Activated T-helper 1 cell treated with anti-CD3 and anti-CD28 coated beads, Interleukin-12 subunit alpha, Interleukin-12 subunit beta, Interleukin-2, Interleukin-4 antibody, amounts not matched to agents 30 ng/mL and 10 ng/mL and 1 ng/mL, durations not matched to agents 14 hours and 24 hours and 36 hours (primary cell): ENCODE results near the gene ALPK1. TPM values are rescaled to one million over a fixed set of nuclear protein-coding genes. Genes with fewer than 3 reads are reported as not detected.

Experiments used
- DNase-seq: peaks from one replicate; pipeline ENCODE4 v3.0.0; 2021; ENCODE audit warnings: low spot score
- H3K27ac Mint-ChIP-seq: one replicate; pipeline ENCODE4 v1.8.0; 2021; ENCODE audit warnings: mild to moderate bottlenecking, mixed read lengths
- H3K27me3 Mint-ChIP-seq: one replicate; pipeline ENCODE4 v1.8.0; 2022; ENCODE audit warnings: mild to moderate bottlenecking, moderate library complexity, mixed read lengths; ENCODE audit not compliant: insufficient read depth
- H3K36me3 Mint-ChIP-seq: one replicate; pipeline ENCODE4 v1.8.0; 2021; ENCODE audit warnings: low read depth, mixed read lengths
- H3K4me1 Mint-ChIP-seq: one replicate; pipeline ENCODE4 v1.8.0; 2021; ENCODE audit warnings: low read depth, mixed read lengths
- H3K4me3 Mint-ChIP-seq: one replicate; pipeline ENCODE4 v1.8.0; 2021; ENCODE audit warnings: mild to moderate bottlenecking, moderate library complexity, mixed read lengths
- H3K9me3 Mint-ChIP-seq: one replicate; pipeline ENCODE4 v1.8.0; 2021; ENCODE audit warnings: mixed read lengths
- intact Hi-C: fragments of 100-400 bp; cut with micrococcal nuclease; formaldehyde crosslinking; loops from one replicate; pipeline ENCODE4 v1.15.1; 2024
- total RNA-seq: library from RNA; stranded (reverse); gene quantifications from 2 replicates; pipeline ENCODE4 v1.2.3, GENCODE V29; 2022

The ALPK1 gene
- total RNA-seq, 1 donor from 2014 or later, result 8.7 TPM

GRCh38 chr4:112321776-112322684 is 24.9 kb downstream of the ALPK1 start:
- Mint-ChIP-seq H3K27me3 (no peaks in the 10 kb centered on the region), H3K36me3 (peaks cover 22% of the 10 kb centered on the region), H3K27ac (no peak overlapping the region), H3K4me3 (no peak overlapping the region), H3K4me1 (peaks cover 52% of the 10 kb centered on the region), H3K9me3 (no peaks in the 10 kb centered on the region)
- peak; percentile 64 for DNase-seq
- intact Hi-C loops, result loop anchor here (1.0 to 5.0 kb wide), 6 partner anchors 20 to 282 kb away; partner anchors contain the start of gene TIFA

GRCh38 chr4:112322866-112323265 is 25.7 kb downstream of the ALPK1 start:
- Mint-ChIP-seq H3K9me3 (no peaks in the 10 kb centered on the region), H3K27ac (no peak overlapping the region), H3K27me3 (no peaks in the 10 kb centered on the region), H3K36me3 (peaks cover 18% of the 10 kb centered on the region), H3K4me3 (no peak overlapping the region), H3K4me1 (peaks cover 55% of the 10 kb centered on the region)
- DNase-seq, result no peak
- intact Hi-C loops, result loop anchor here (1.0 to 5.0 kb wide), 3 partner anchors 38 to 281 kb away; partner anchors contain the start of gene TIFA

- no peaks in the 10 kb centered on the region for H3K27me3 Mint-ChIP-seq
- no peak for DNase-seq
- H3K9me3 Mint-ChIP-seq, result no peaks in the 10 kb centered on the region
- no peak overlapping the region for H3K4me3 Mint-ChIP-seq
- peaks cover 10% of the 10 kb centered on the region for H3K36me3 Mint-ChIP-seq
- no peak overlapping the region for H3K27ac Mint-ChIP-seq
- intact Hi-C loops, result loop anchor here (5.0 kb wide), 2 partner anchors 612 to 627 kb away; no protein-coding TSS in a partner anchor
- peaks cover 33% of the 10 kb centered on the region for H3K4me1 Mint-ChIP-seq
Measured at GRCh38 chr4:112325530-112325929, 28.4 kb downstream of the ALPK1 start.

GRCh38 chr4:112327965-112328733 is 31.0 kb downstream of the ALPK1 start:
- peaks cover 11% of the 10 kb centered on the region for H3K36me3 Mint-ChIP-seq
- H3K27ac Mint-ChIP-seq, result no peak overlapping the region
- H3K4me1 Mint-ChIP-seq, result peaks cover 8% of the 10 kb centered on the region
- DNase-seq, result no peak
- H3K4me3 Mint-ChIP-seq, result no peak overlapping the region
- intact Hi-C loops, result loop anchor here (1.0 to 5.0 kb wide), 6 partner anchors 195 to 624 kb away; partner anchors contain the start of gene ZGRF1
- no peaks in the 10 kb centered on the region for H3K9me3 Mint-ChIP-seq
- H3K27me3 Mint-ChIP-seq, result no peaks in the 10 kb centered on the region

GRCh38 chr4:112328734-112329130 is 31.6 kb downstream of the ALPK1 start:
- peaks cover 11% of the 10 kb centered on the region for H3K36me3 Mint-ChIP-seq

GRCh38 chr4:112329672-112330375 is 32.7 kb downstream of the ALPK1 start:
- H3K4me3 Mint-ChIP-seq, result no peak overlapping the region
- intact Hi-C loops, result loop anchor here (5.0 kb wide), 2 partner anchors 607 to 622 kb away; no protein-coding TSS in a partner anchor
- H3K27ac Mint-ChIP-seq, result no peak overlapping the region

More at GRCh38 chr4:112328734-112329130, 31.6 kb downstream of the ALPK1 start:
- Mint-ChIP-seq H3K9me3 (no peaks in the 10 kb centered on the region), H3K27ac (no peak overlapping the region), H3K27me3 (no peaks in the 10 kb centered on the region), H3K4me1 (peaks cover 7% of the 10 kb centered on the region), H3K4me3 (no peak overlapping the region)
- intact Hi-C loops, result loop anchor here (1.0 to 5.0 kb wide), 6 partner anchors 195 to 624 kb away; partner anchors contain the start of gene ZGRF1
- no peak for DNase-seq

GRCh38 chr4:112330921-112331320 is 33.8 kb downstream of the ALPK1 start:
- intact Hi-C loops, result no loop called here
- no peak for DNase-seq
- Mint-ChIP-seq H3K27ac (no peak overlapping the region), H3K36me3 (peaks cover 10% of the 10 kb centered on the region), H3K4me3 (no peak overlapping the region), H3K9me3 (no peaks in the 10 kb centered on the region), H3K27me3 (no peaks in the 10 kb centered on the region), H3K4me1 (peaks cover 7% of the 10 kb centered on the region)

More at GRCh38 chr4:112329672-112330375, 32.7 kb downstream of the ALPK1 start:
- H3K27me3 Mint-ChIP-seq, result no peaks in the 10 kb centered on the region
- DNase-seq, result no peak
- H3K36me3 Mint-ChIP-seq, result peaks cover 11% of the 10 kb centered on the region
- H3K9me3 Mint-ChIP-seq, result no peaks in the 10 kb centered on the region
- H3K4me1 Mint-ChIP-seq, result peaks cover 7% of the 10 kb centered on the region

GRCh38 chr4:112332398-112332797 is 35.2 kb downstream of the ALPK1 start:
- Mint-ChIP-seq H3K27me3 (no peaks in the 10 kb centered on the region), H3K27ac (no peak overlapping the region), H3K36me3 (peaks cover 10% of the 10 kb centered on the region), H3K4me1 (peaks cover 7% of the 10 kb centered on the region), H3K4me3 (no peak overlapping the region), H3K9me3 (no peaks in the 10 kb centered on the region)
- no peak for DNase-seq
- intact Hi-C loops, result no loop called here

GRCh38 chr4:112340023-112340422 is 42.9 kb downstream of the ALPK1 start:
- Mint-ChIP-seq H3K4me3 (no peak overlapping the region), H3K27ac (no peak overlapping the region), H3K27me3 (no peaks in the 10 kb centered on the region), H3K36me3 (peaks cover 5% of the 10 kb centered on the region), H3K4me1 (no peaks in the 10 kb centered on the region), H3K9me3 (no peaks in the 10 kb centered on the region)
- intact Hi-C loops, result no loop called here
- no peak for DNase-seq

GRCh38 chr4:112341033-112341432 is 43.9 kb downstream of the ALPK1 start:
- Mint-ChIP-seq H3K9me3 (no peaks in the 10 kb centered on the region), H3K4me3 (no peak overlapping the region), H3K27ac (no peak overlapping the region), H3K4me1 (no peaks in the 10 kb centered on the region), H3K36me3 (peaks cover 3% of the 10 kb centered on the region), H3K27me3 (no peaks in the 10 kb centered on the region)
- no peak for DNase-seq
- intact Hi-C loops, result no loop called here

- intact Hi-C loops, result no loop called here
- Mint-ChIP-seq H3K4me3 (no peak overlapping the region), H3K4me1 (no peaks in the 10 kb centered on the region), H3K9me3 (no peaks in the 10 kb centered on the region), H3K27ac (no peak overlapping the region), H3K27me3 (no peaks in the 10 kb centered on the region), H3K36me3 (peaks cover 2% of the 10 kb centered on the region)
- DNase-seq, result no peak
Measured at GRCh38 chr4:112343330-112344080, 46.3 kb downstream of the ALPK1 start.
